ENCODE data around the gene PDGFRB.

PDGFRB gene

DNA sequence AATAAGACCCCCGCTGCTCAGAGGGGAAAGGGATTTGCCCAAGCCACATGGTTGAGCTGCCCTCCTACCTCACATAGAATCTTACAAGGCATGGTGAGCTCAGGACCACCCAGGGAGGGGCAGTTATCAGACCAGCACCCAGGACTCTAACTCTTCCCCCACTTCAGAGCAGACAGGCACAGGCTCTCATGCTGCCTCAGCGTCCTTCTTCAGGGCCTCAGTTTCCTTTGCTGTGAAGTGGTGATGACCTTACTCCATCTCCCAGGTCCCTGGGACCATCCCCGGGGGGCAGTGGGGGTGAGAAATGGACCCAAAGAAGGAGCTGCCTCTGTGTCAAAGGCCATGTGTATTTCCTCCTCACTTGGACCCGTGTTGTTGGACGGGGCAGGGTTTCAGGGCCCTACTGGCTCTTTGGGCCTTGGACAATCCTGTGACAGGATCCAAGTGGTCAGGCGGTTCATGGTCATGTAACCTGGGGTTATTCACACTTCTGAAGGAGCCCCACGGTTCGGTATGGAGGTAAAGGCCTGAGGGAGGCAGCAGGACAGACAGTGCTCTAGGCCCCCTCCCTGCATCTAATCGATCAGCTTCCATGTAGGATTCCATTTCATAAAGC is 37.6 kb downstream of the PDGFRB start:
- Histone ChIP-seq H3K4me1 (ENCODE audit: control insufficient read depth in 1 of 2, insufficient read depth in 2 of 2, low read length in 2 of 2) (peaks cover 15 to 20% of the 10 kb centered on the region in 2 donors), H3K4me3 (ENCODE audit: low read depth in 1 of 2, low read length in 2 of 2) (no peak overlapping the region), H3K36me3 (ENCODE audit: control insufficient read depth in 1 of 2, insufficient read depth in 2 of 2, low read length in 2 of 2) (peaks cover 0 to 7% of the 10 kb centered on the region in 2 donors), H3K9me3 (ENCODE audit: control insufficient read depth in 1 of 2, low read length in 2 of 2) (no peaks in the 10 kb centered on the region), H3K27ac (ENCODE audit: low read depth, low read length) (no peak overlapping the region), H3K9ac (ENCODE audit: low read depth in 1 of 2, low read length in 2 of 2) (no peak overlapping the region), H3K27me3 (ENCODE audit: control insufficient read depth in 1 of 2, insufficient read depth in 2 of 2, low read length in 2 of 2) (no peaks in the 10 kb centered on the region)

GRCh38 chr5:150116667-150117400 is 38.8 kb downstream of the PDGFRB start:
- Histone ChIP-seq H3K9me3 (ENCODE audit: control insufficient read depth in 1 of 2, low read length in 2 of 2) (no peaks in the 10 kb centered on the region), H3K36me3 (ENCODE audit: control insufficient read depth in 1 of 2, insufficient read depth in 2 of 2, low read length in 2 of 2) (peaks cover 0 to 7% of the 10 kb centered on the region in 2 donors)

GRCh38 chr5:150114773-150115408 is 40.8 kb downstream of the PDGFRB start:
- Histone ChIP-seq H3K9me3 (ENCODE audit: control insufficient read depth in 1 of 2, low read length in 2 of 2) (no peaks in the 10 kb centered on the region), H3K36me3 (ENCODE audit: control insufficient read depth in 1 of 2, insufficient read depth in 2 of 2, low read length in 2 of 2) (peaks cover 0 to 4% of the 10 kb centered on the region in 2 donors), H3K4me3 (ENCODE audit: low read depth in 1 of 2, low read length in 2 of 2) (no peak overlapping the region), H3K9ac (ENCODE audit: low read depth in 1 of 2, low read length in 2 of 2) (no peak overlapping the region), H3K4me1 (ENCODE audit: control insufficient read depth in 1 of 2, insufficient read depth in 2 of 2, low read length in 2 of 2) (peaks cover 9 to 12% of the 10 kb centered on the region in 2 donors), H3K27me3 (ENCODE audit: control insufficient read depth in 1 of 2, insufficient read depth in 2 of 2, low read length in 2 of 2) (no peaks in the 10 kb centered on the region), H3K27ac (ENCODE audit: low read depth, low read length) (no peak overlapping the region)

More at GRCh38 chr5:150116667-150117400, 38.8 kb downstream of the PDGFRB start:
- Histone ChIP-seq H3K27ac (ENCODE audit: low read depth, low read length) (no peak overlapping the region), H3K4me3 (ENCODE audit: low read depth in 1 of 2, low read length in 2 of 2) (no peak overlapping the region), H3K27me3 (ENCODE audit: control insufficient read depth in 1 of 2, insufficient read depth in 2 of 2, low read length in 2 of 2) (no peaks in the 10 kb centered on the region), H3K4me1 (ENCODE audit: control insufficient read depth in 1 of 2, insufficient read depth in 2 of 2, low read length in 2 of 2) (peaks cover 13 to 17% of the 10 kb centered on the region in 2 donors), H3K9ac (ENCODE audit: low read depth in 1 of 2, low read length in 2 of 2) (no peak overlapping the region)

GRCh38 chr5:150114102-150114641 is 41.5 kb downstream of the PDGFRB start:
- Histone ChIP-seq H3K36me3 (ENCODE audit: control insufficient read depth in 1 of 2, insufficient read depth in 2 of 2, low read length in 2 of 2) (no peaks in the 10 kb centered on the region), H3K4me1 (ENCODE audit: control insufficient read depth in 1 of 2, insufficient read depth in 2 of 2, low read length in 2 of 2) (peaks cover 9 to 12% of the 10 kb centered on the region in 2 donors), H3K9ac (ENCODE audit: low read depth in 1 of 2, low read length in 2 of 2) (no peak overlapping the region), H3K27ac (ENCODE audit: low read depth, low read length) (no peak overlapping the region), H3K4me3 (ENCODE audit: low read depth in 1 of 2, low read length in 2 of 2) (no peak overlapping the region), H3K9me3 (ENCODE audit: control insufficient read depth in 1 of 2, low read length in 2 of 2) (no peaks in the 10 kb centered on the region), H3K27me3 (ENCODE audit: control insufficient read depth in 1 of 2, insufficient read depth in 2 of 2, low read length in 2 of 2) (no peaks in the 10 kb centered on the region)

GRCh38 chr5:150113047-150113744 is 42.4 kb downstream of the PDGFRB start:
- no peaks in the 10 kb centered on the region for H3K9me3 ChIP-seq (ENCODE audit: control insufficient read depth in 1 of 2, low read length in 2 of 2)
- H3K4me1 ChIP-seq (ENCODE audit: control insufficient read depth in 1 of 2, insufficient read depth in 2 of 2, low read length in 2 of 2), result peaks cover 14 to 18% of the 10 kb centered on the region in 2 donors
- no peak overlapping the region for H3K27ac ChIP-seq (ENCODE audit: low read depth, low read length)
- no peak overlapping the region for H3K9ac ChIP-seq (ENCODE audit: low read depth in 1 of 2, low read length in 2 of 2)
- no peak overlapping the region for H3K4me3 ChIP-seq (ENCODE audit: low read depth in 1 of 2, low read length in 2 of 2)
- no peaks in the 10 kb centered on the region for H3K36me3 ChIP-seq (ENCODE audit: control insufficient read depth in 1 of 2, insufficient read depth in 2 of 2, low read length in 2 of 2)
- no peaks in the 10 kb centered on the region for H3K27me3 ChIP-seq (ENCODE audit: control insufficient read depth in 1 of 2, insufficient read depth in 2 of 2, low read length in 2 of 2)

DNA sequence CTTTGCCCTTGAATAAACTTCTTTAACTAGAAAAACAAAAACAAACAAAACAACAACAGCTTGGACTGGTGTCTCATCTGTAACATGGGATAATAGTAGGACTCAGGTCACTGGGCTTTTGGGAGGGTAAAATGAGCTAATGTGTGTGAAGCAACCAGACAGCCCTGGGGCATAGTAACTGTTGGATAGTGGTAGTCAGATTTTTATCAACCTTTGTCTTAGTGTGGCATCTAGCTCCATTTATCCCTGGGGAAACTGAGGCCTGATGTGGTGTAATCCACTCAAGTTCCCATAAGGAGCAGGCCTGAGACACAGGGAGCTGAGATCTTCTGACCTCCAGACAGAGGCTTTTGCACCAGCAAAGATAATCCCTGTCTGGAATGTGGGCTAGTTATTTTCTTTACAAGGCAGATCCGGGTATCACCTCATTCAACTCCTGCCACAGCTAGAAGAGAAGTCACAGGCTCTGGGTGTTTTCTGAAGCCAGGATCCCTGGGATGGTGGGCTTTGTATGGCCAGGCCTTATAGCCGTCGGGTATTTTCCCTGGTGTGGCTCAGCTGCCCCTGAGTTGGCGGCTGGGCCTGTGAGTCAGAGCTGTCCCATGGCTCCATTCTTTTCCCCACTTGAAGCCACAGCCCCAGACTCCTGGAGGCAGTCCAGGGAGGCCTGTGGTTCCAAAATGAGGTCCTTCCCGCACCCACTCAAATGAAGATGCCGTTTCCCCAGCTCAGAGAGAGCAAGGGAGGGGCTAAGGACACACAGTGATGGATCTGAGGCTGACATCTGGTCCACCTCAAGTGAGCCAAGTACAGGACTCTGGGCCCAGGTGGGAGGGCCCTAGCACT is 43.2 kb downstream of the PDGFRB start:
- peaks cover 22 to 25% of the 10 kb centered on the region in 2 donors for H3K4me1 ChIP-seq (ENCODE audit: control insufficient read depth in 1 of 2, insufficient read depth in 2 of 2, low read length in 2 of 2)
- no peak overlapping the region for H3K27ac ChIP-seq (ENCODE audit: low read depth, low read length)

DNA sequence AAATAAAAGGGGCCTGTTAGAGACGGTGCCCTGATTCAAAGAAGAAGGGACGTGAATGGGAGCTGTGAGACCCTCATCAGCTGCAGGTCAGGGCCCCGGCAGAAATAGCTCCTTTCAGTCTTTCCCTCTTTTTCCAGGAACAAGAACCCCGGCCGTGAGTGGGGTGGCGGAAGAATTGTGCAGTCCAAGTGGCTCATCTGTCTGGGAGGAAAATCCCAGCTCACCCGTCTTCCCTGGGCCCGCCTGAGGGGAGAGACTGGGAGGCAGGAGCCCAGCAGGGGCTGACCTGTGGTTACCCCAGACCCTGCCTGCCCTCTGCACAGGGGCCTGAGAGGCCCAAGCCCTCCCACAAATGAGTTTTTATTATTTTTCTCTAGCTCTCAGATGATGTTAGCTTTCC is 44.5 kb downstream of the PDGFRB start:
- no peaks in the 10 kb centered on the region for H3K36me3 ChIP-seq (ENCODE audit: control insufficient read depth in 1 of 2, insufficient read depth in 2 of 2, low read length in 2 of 2)
- H3K9ac ChIP-seq (ENCODE audit: low read depth in 1 of 2, low read length in 2 of 2), result no peak overlapping the region
- no peak overlapping the region for H3K4me3 ChIP-seq (ENCODE audit: low read depth in 1 of 2, low read length in 2 of 2)
- H3K27me3 ChIP-seq (ENCODE audit: control insufficient read depth in 1 of 2, insufficient read depth in 2 of 2, low read length in 2 of 2), result no peaks in the 10 kb centered on the region
- peaks cover 35 to 39% of the 10 kb centered on the region in 2 donors for H3K4me1 ChIP-seq (ENCODE audit: control insufficient read depth in 1 of 2, insufficient read depth in 2 of 2, low read length in 2 of 2)
- no peaks in the 10 kb centered on the region for H3K9me3 ChIP-seq (ENCODE audit: control insufficient read depth in 1 of 2, low read length in 2 of 2)
- H3K27ac ChIP-seq (ENCODE audit: low read depth, low read length), result no peak overlapping the region

More for the DNA sequence above, 43.2 kb downstream of the PDGFRB start:
- no peaks in the 10 kb centered on the region for H3K36me3 ChIP-seq (ENCODE audit: control insufficient read depth in 1 of 2, insufficient read depth in 2 of 2, low read length in 2 of 2)
- no peak overlapping the region for H3K4me3 ChIP-seq (ENCODE audit: low read depth in 1 of 2, low read length in 2 of 2)
- H3K27me3 ChIP-seq (ENCODE audit: control insufficient read depth in 1 of 2, insufficient read depth in 2 of 2, low read length in 2 of 2), result no peaks in the 10 kb centered on the region
- H3K9ac ChIP-seq (ENCODE audit: low read depth in 1 of 2, low read length in 2 of 2), result no peak overlapping the region
- no peaks in the 10 kb centered on the region for H3K9me3 ChIP-seq (ENCODE audit: control insufficient read depth in 1 of 2, low read length in 2 of 2)

DNA sequence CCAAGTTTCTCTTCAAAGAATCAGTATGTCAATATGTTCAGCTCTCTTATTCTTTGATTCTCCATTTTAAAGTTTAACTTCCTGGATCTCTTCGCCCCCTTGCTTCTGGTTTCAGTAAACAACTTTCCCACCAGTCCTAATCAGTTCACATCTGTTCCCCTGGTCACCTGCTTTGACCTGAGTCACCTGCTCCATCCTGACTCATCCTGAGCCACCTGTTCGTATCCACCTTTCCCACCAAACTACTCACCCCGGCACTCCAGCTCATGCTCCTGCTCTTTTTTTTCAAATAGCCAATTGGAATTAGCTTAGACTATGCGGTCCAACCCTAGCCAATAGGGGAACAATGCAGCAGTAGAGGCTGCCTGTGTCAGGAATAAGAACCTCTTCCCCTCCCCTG is 45.7 kb downstream of the PDGFRB start:
- no peak overlapping the region for H3K4me3 ChIP-seq (ENCODE audit: low read depth in 1 of 2, low read length in 2 of 2)
- H3K27ac ChIP-seq (ENCODE audit: low read depth, low read length), result no peak overlapping the region
- no peaks in the 10 kb centered on the region for H3K27me3 ChIP-seq (ENCODE audit: control insufficient read depth in 1 of 2, insufficient read depth in 2 of 2, low read length in 2 of 2)
- H3K36me3 ChIP-seq (ENCODE audit: control insufficient read depth in 1 of 2, insufficient read depth in 2 of 2, low read length in 2 of 2), result no peaks in the 10 kb centered on the region
- H3K9me3 ChIP-seq (ENCODE audit: control insufficient read depth in 1 of 2, low read length in 2 of 2), result no peaks in the 10 kb centered on the region
- H3K9ac ChIP-seq (ENCODE audit: low read depth in 1 of 2, low read length in 2 of 2), result no peak overlapping the region
- H3K4me1 ChIP-seq (ENCODE audit: control insufficient read depth in 1 of 2, insufficient read depth in 2 of 2, low read length in 2 of 2), result peaks cover 40 to 43% of the 10 kb centered on the region in 2 donors

DNA sequence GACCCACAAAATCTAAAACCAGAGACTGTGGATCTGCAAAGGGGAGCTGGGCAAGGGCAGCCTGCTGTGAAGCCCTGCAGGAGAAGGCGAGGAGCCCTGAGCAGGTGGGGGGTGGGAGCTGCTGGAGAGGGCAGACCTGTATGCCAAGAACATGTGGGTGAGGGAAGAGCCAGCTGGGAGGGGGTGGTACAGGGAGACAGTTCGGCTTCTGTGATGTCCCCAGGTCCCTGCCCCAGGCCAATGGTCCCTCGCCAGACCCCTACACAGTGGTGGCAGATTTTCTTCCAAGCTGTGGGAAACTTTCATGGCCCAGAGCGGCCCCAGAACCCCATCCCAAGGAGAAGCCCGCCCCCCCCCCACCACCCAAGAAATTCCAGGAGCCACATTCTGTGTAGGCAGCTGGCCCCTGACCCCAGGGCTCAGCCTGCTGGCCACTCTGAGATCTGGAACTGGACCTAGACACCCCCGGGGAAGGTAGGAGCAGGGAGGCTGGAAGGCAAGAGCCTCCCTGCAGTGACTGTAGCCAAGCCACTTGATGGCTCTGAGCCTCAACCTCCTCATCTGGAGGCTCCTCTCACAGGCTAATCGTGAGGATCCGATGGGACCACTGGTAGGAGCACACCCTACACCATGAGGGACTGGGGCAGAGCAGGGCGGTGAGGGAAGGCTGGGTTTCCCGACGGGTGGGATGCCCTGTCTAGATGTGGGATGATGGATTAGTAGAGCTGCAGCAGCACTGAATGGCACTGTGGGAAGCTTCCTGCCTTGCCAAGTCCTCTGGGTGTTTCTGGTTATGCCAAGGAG is 46.7 kb downstream of the PDGFRB start:
- no peaks in the 10 kb centered on the region for H3K36me3 ChIP-seq (ENCODE audit: control insufficient read depth in 1 of 2, insufficient read depth in 2 of 2, low read length in 2 of 2)
- peaks cover 40 to 43% of the 10 kb centered on the region in 2 donors for H3K4me1 ChIP-seq (ENCODE audit: control insufficient read depth in 1 of 2, insufficient read depth in 2 of 2, low read length in 2 of 2)
- H3K27me3 ChIP-seq (ENCODE audit: control insufficient read depth in 1 of 2, insufficient read depth in 2 of 2, low read length in 2 of 2), result no peaks in the 10 kb centered on the region
- H3K4me3 ChIP-seq (ENCODE audit: low read depth in 1 of 2, low read length in 2 of 2), result no peak overlapping the region
- no peaks in the 10 kb centered on the region for H3K9me3 ChIP-seq (ENCODE audit: control insufficient read depth in 1 of 2, low read length in 2 of 2)
- H3K9ac ChIP-seq (ENCODE audit: low read depth in 1 of 2, low read length in 2 of 2), result no peak overlapping the region
- no peak overlapping the region for H3K27ac ChIP-seq (ENCODE audit: low read depth, low read length)
